Adrenal gland (tissue), 12 donors: ENCODE data around the gene FAT4. TPM values are rescaled to one million over a fixed set of nuclear protein-coding genes. Genes with fewer than 3 reads are reported as not detected.

Experiments used
- DNase-seq, 7 donors: peaks; one replicate each; pipeline ENCODE4 v3.0.0-alpha.2; 2019 to 2020
- H3K27ac ChIP-seq, 5 donors: fragments of 200-600 bp; sonication (generic) in 4 of 5; 1 replicate in 3 of 5; 2 replicates in 2 of 5; pipeline versions ENCODE4 v1.5.1 to v1.8.0; 2016 to 2020; ENCODE audit warnings: mild to moderate bottlenecking in 1 of 5
- H3K27me3 ChIP-seq: fragments of 200-600 bp; 2 replicates; pipeline ENCODE4 v1.8.0; 2021
- H3K36me3 ChIP-seq, 2 donors: fragments of 200-600 bp; replicated peaks in 1 of 2; 1 replicate in 1 of 2; 2 replicates in 1 of 2; pipeline versions ENCODE4 v1.5.1 to v1.8.0; 2018 to 2022
- H3K4me1 ChIP-seq, 2 donors: fragments of 200-600 bp; replicated peaks in 1 of 2; 1 replicate in 1 of 2; 2 replicates in 1 of 2; pipeline versions ENCODE4 v1.5.1 to v1.8.0; 2018 to 2021
- H3K4me3 ChIP-seq, 4 donors: fragments of 200-600 bp; sonication (generic) in 3 of 4; one replicate each; pipeline ENCODE4 v1.5.1; 2016 to 2018
- H3K9me3 ChIP-seq, 3 donors: fragments of 200-600 bp; sonication (generic) in 1 of 3; replicated peaks in 1 of 3; 1 replicate in 2 of 3; 2 replicates in 1 of 3; pipeline versions ENCODE4 v1.5.1 to v1.8.0; 2016 to 2021
- POLR2A ChIP-seq, 2 donors: fragments of 450-650 bp; IDR thresholded peaks; one replicate each; pipeline ENCODE4 v1.6.1; 2017; ENCODE audit warnings: antibody characterized with exemption in 2 of 2, mild to moderate bottlenecking in 2 of 2, moderate library complexity in 1 of 2
- WGBS, 4 donors: extraction: QIAGEN DNeasy Blood & Tissue Kit in 2 of 4; methylation state at CpG; one replicate each; pipeline versions ENCODE4 v1.1.5 to v1.1.7; 2013 to 2017; 5-methylcytosine and 5-hydroxymethylcytosine counted together
- intact Hi-C, 2 donors: fragments of 100-400 bp; cut with DNase I; formaldehyde crosslinking; loops; one replicate each; pipeline versions ENCODE4 v1.14.1 to v1.15.0; 2022 to 2023
- polyA plus RNA-seq, 3 donors: library from polyadenylated mRNA; stranded (reverse); fragments of 200-250 nt in 2 of 3; fragments of 350-450 nt in 1 of 3; fragmentation: Illumina TruSeq in 1 of 3; extraction: RNeasy Lipid Tissue Mini Kit (QIAGEN cat#74804) in 1 of 3; gene quantifications; one replicate each; pipeline ENCODE4 v1.2.3, GENCODE V29; 2013 to 2014
- total RNA-seq, 9 donors: library from RNA; depleted of rRNA in 4 of 9; stranded (reverse); fragments of >200 nt in 4 of 9; fragments of 120-200 nt in 1 of 9; fragmentation: NEBNext Ultra II Directional in 1 of 9; extraction: Animal tissue kit (Norgen Biotek cat#: 25700) in 1 of 9; gene quantifications; one replicate each; pipeline versions ENCODE4 v1.1.0 to v1.2.4, GENCODE V29; 2013 to 2023
- TF ChIP-seq, protein P1 (sequence below), 6 experiments: fragments of 450-650 bp in 4 of 6; fragments of 200-600 bp in 2 of 6; sonication (generic) in 1 of 6; IDR thresholded peaks; 1 replicate in 5 of 6; 2 replicates in 1 of 6; pipeline versions ENCODE4 v1.5.1 to v1.8.0; 2016 to 2021; ENCODE audit warnings: antibody characterized with exemption in 6 of 6, mild to moderate bottlenecking in 2 of 6, moderate library complexity in 1 of 6
- donor health status: healthy with polysubstance abuse.
- donor health status: Bipolar disorder and iron deficiency.
- donor health status: DM: yes; HTN: yes; CAD: no.
- donor health status: DM: no; HTN: no; CAD: no.
- donor health status: DM: no; HTN: no; CAD: no.
- donor health status: DM: yes; HTN: yes; CAD: no.

Gene FAT4
- total and polyA plus RNA-seq, 12 donors, result 0.64 to 9.9 (median 4.6) TPM

DNA sequence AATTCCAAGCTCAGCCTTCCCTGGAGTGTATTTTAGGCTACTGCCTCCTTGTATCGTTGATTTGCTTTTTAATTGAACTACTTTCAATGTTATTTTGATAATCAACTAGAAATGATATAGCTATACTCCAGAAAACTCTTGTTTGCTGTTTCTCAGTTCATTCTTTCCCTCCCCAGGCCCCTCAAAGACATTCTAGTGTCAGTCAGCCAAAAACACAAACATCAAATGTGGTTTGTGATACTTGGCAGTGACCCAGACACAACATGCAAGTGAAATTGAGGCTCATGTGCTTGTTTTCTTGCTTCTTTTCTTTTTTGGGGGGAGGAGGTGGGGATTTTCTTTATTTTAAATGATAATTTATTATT, 7.6 kb downstream of the FAT4 start:
- intact Hi-C loops, result no loop called here
- Histone ChIP-seq H3K27me3 (no peaks in the 10 kb centered on the region), H3K4me3 (no peak overlapping the region), H3K36me3 (no peaks in the 10 kb centered on the region), H3K27ac (peak overlapping the region in 2 of 5 donors; percentile 6 to 58), H3K4me1 (peaks cover 0 to 17% of the 10 kb centered on the region in 2 donors), H3K9me3 (no peaks in the 10 kb centered on the region)
- 32 to 54% (median 37%) methylated on average over 1 of the region's 1 CpG for WGBS, 4 donors
- DNase-seq, result no peak
- TF ChIP-seq, protein P1, sequence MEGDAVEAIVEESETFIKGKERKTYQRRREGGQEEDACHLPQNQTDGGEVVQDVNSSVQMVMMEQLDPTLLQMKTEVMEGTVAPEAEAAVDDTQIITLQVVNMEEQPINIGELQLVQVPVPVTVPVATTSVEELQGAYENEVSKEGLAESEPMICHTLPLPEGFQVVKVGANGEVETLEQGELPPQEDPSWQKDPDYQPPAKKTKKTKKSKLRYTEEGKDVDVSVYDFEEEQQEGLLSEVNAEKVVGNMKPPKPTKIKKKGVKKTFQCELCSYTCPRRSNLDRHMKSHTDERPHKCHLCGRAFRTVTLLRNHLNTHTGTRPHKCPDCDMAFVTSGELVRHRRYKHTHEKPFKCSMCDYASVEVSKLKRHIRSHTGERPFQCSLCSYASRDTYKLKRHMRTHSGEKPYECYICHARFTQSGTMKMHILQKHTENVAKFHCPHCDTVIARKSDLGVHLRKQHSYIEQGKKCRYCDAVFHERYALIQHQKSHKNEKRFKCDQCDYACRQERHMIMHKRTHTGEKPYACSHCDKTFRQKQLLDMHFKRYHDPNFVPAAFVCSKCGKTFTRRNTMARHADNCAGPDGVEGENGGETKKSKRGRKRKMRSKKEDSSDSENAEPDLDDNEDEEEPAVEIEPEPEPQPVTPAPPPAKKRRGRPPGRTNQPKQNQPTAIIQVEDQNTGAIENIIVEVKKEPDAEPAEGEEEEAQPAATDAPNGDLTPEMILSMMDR (IDR thresholded peaks at IDR 0.05), result no peak
- no peak for TF ChIP-seq POLR2A (IDR thresholded peaks at IDR 0.05)

DNA sequence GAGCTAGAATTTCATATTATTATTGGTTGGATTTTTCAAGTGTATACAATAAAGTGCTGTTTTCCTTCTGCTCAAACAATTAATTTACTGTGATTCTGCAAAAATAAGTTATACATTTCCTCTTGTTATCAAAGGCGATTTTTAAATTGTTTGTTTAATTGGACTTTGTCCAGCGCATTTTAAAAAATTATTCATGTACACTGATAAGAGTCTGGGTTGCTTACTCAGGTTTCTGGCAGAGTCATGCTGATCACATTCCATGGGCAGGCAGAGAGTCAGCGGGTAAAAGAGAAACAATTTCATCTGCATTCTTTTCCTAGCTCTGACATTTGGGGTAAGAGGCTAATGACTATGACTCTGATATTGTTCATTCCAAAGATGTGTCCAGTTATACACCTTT, 8.9 kb downstream of the FAT4 start:
- H3K36me3 ChIP-seq, result no peaks in the 10 kb centered on the region
- H3K4me3 ChIP-seq, result peak overlapping the region in 1 of 4 donors; percentile 28
- no peaks in the 10 kb centered on the region for H3K27me3 ChIP-seq
- H3K27ac ChIP-seq, result peak overlapping the region in 1 of 5 donors; percentile 55
- peak in 4 of 7 donors; percentile 22 to 48 (median 46) for DNase-seq
- H3K9me3 ChIP-seq, result no peaks in the 10 kb centered on the region
- TF ChIP-seq POLR2A (IDR thresholded peaks at IDR 0.05), result no peak
- TF ChIP-seq, protein P1 (IDR thresholded peaks at IDR 0.05), result no peak
- intact Hi-C loops, result no loop called here
- H3K4me1 ChIP-seq, result peaks cover 0 to 17% of the 10 kb centered on the region in 2 donors
- WGBS, 4 donors, result 15 to 33% (median 27%) methylated on average over 3 of the region's 3 CpGs

DNA sequence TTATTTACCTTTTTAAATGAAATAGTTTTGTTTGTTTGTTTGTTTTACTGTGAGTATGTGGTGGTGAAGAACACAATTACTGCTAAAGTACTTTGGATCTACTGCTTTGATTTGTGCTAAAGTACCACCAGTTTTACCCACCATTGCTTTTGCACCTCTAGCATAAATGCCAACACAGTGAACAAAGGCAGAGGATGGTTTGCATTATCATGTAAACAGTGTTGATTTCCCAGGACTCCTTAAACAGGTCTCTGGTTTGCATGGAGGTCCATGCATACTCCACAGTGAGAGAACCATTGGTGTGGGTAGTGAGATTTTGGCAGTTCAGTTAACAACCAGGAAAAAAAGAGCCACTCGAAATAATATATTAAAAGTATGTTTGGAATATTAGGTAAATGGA, 11.0 kb downstream of the FAT4 start:
- H3K4me1 ChIP-seq, result peaks cover 0 to 17% of the 10 kb centered on the region in 2 donors
- H3K9me3 ChIP-seq, result no peaks in the 10 kb centered on the region
- no peaks in the 10 kb centered on the region for H3K27me3 ChIP-seq
- TF ChIP-seq POLR2A (IDR thresholded peaks at IDR 0.05), result no peak
- H3K27ac ChIP-seq, result no peak overlapping the region
- WGBS, 4 donors, result 63 to 72% (median 68%) methylated on average over 1 of the region's 1 CpG
- H3K4me3 ChIP-seq, result no peak overlapping the region
- no peak for DNase-seq
- intact Hi-C loops, result no loop called here
- no peaks in the 10 kb centered on the region for H3K36me3 ChIP-seq

DNA sequence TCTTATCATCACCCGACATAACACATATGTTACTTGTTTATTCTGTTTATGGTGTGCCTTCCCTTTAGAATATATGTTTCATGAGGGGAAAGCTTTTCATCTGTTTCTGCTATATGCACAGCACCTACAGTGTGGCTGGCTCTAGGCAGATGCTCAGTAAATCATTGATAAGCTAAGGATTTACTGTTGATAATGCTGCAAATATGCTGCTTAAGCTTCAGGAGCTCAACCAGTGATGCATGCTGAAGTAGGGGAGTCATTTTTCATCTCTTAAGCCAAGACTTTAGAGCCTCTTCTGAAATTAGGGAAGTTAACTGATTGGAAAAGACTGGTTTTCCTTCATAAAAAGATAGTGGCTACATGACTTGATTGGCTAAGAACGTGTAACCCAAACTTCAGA, 16.4 kb downstream of the FAT4 start:
- H3K4me1 ChIP-seq, result no peaks in the 10 kb centered on the region
- no peak for DNase-seq
- WGBS, 4 donors, result 72 to 93% (median 82%) methylated on average over 2 of the region's 2 CpGs
- no peak overlapping the region for H3K27ac ChIP-seq
- H3K4me3 ChIP-seq, result no peak overlapping the region
- no peaks in the 10 kb centered on the region for H3K36me3 ChIP-seq
- intact Hi-C loops, result no loop called here
- TF ChIP-seq, protein P1 (IDR thresholded peaks at IDR 0.05), result no peak
- no peak for TF ChIP-seq POLR2A (IDR thresholded peaks at IDR 0.05)
- peaks cover 0 to 4% (median 0%) of the 10 kb centered on the region in 3 donors for H3K9me3 ChIP-seq
- H3K27me3 ChIP-seq, result no peaks in the 10 kb centered on the region

DNA sequence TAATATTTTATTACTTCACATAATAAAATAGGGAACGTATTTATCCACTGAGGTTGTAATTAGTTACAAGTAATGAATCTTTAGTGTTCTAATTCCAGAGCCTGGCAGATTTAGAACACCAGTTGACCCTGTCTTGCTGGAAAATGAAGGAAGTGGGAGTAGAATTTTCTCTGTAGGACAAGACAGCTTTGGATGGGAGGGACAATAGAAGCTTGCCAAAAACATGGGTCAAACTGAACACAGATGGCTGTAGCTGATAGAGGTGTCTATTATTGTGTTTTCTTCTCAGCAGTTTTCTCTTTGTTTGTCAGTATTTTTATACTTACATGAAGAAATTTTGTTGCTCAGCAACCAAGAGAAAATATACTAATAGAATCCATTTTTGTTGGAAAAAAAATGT, 20.2 kb downstream of the FAT4 start:
- DNase-seq, result no peak
- no peaks in the 10 kb centered on the region for H3K27me3 ChIP-seq
- H3K4me1 ChIP-seq, result no peaks in the 10 kb centered on the region
- intact Hi-C loops, result no loop called here
- no peak overlapping the region for H3K27ac ChIP-seq
- no peaks in the 10 kb centered on the region for H3K36me3 ChIP-seq
- peaks cover 0 to 4% (median 0%) of the 10 kb centered on the region in 3 donors for H3K9me3 ChIP-seq
- 38 to 51% (median 41%) methylated on average over 1 of the region's 1 CpG for WGBS, 4 donors
- TF ChIP-seq, protein P1 (IDR thresholded peaks at IDR 0.05), result no peak
- no peak for TF ChIP-seq POLR2A (IDR thresholded peaks at IDR 0.05)
- H3K4me3 ChIP-seq, result no peak overlapping the region
